GM23338 (cell line): ENCODE data around the gene HMGCS1. TPM values are rescaled to one million over a fixed set of nuclear protein-coding genes. Genes with fewer than 3 reads are reported as not detected.

ENCODE experiments used
- ATAC-seq: fragments of 200-7000 bp; cut with Tn5 transposase; 3 replicates; pipeline ENCODE4 v1.9.1; 2020
- DNase-seq: peaks from one replicate; pipeline ENCODE4 v3.0.0-alpha.2; 2015; ENCODE audit warnings: low spot score
- H2AFZ ChIP-seq: fragments of 200-600 bp; sonication (generic); 2 replicates; pipeline ENCODE4 v1.8.0; 2016; ENCODE audit warnings: antibody characterized with exemption, mild to moderate bottlenecking, moderate library complexity
- H3F3A ChIP-seq: fragments of 200-600 bp; sonication (generic); replicated peaks from 2 replicates; pipeline ENCODE4 v1.8.0; 2017; ENCODE audit warnings: antibody characterized with exemption, mixed run types, low read depth
- H3K27ac ChIP-seq: fragments of 200-600 bp; sonication (generic); 2 replicates; pipeline ENCODE4 v1.6.1; 2016; ENCODE audit warnings: low read depth
- H3K27me3 ChIP-seq: fragments of 200-600 bp; sonication (generic); 2 replicates; pipeline ENCODE4 v1.8.0; 2016; ENCODE audit warnings: mild to moderate bottlenecking, mixed run types, moderate library complexity; ENCODE audit not compliant: insufficient read depth
- H3K36me3 ChIP-seq: fragments of 200-600 bp; sonication (generic); 2 replicates; pipeline ENCODE4 v1.8.0; 2016; ENCODE audit warnings: mild to moderate bottlenecking; ENCODE audit not compliant: insufficient read depth
- H3K4me1 ChIP-seq: fragments of 200-600 bp; sonication (generic); 2 replicates; pipeline ENCODE4 v1.8.0; 2016; ENCODE audit warnings: mild to moderate bottlenecking, moderate library complexity; ENCODE audit not compliant: insufficient read depth
- H3K4me2 ChIP-seq: fragments of 200-600 bp; sonication (generic); 2 replicates; pipeline ENCODE4 v1.7.1; 2017; ENCODE audit warnings: mixed run types
- H3K4me3 ChIP-seq: fragments of 200-600 bp; sonication (generic); 2 replicates; pipeline ENCODE4 v1.6.1; 2016; ENCODE audit warnings: mixed run types
- H3K79me2 ChIP-seq: fragments of 200-600 bp; sonication (generic); replicated peaks from 2 replicates; pipeline ENCODE4 v1.8.0; 2017; ENCODE audit warnings: mild to moderate bottlenecking; ENCODE audit not compliant: insufficient read depth
- H3K9me2 ChIP-seq: fragments of 200-600 bp; sonication (generic); 2 replicates; pipeline ENCODE4 v1.8.0; 2017; ENCODE audit not compliant: insufficient read depth
- H4K20me1 ChIP-seq: fragments of 200-600 bp; sonication (generic); replicated peaks from 2 replicates; pipeline ENCODE4 v1.8.0; 2017; ENCODE audit warnings: mild to moderate bottlenecking; ENCODE audit not compliant: insufficient read depth
- H3K27ac Mint-ChIP-seq: 2 replicates; pipeline ENCODE4 v1.8.0; 2020; ENCODE audit warnings: inconsistent platforms, mild to moderate bottlenecking, moderate library complexity, mixed read lengths
- H3K27me3 Mint-ChIP-seq: 3 replicates; pipeline ENCODE4 v1.8.0; 2022; ENCODE audit warnings: low read depth, mild to moderate bottlenecking, moderate library complexity, mixed read lengths, inconsistent platforms; ENCODE audit not compliant: insufficient read depth, poor library complexity
- H3K36me3 Mint-ChIP-seq: 3 replicates; pipeline ENCODE4 v1.8.0; 2021; ENCODE audit warnings: low read depth, mild to moderate bottlenecking, inconsistent platforms, moderate library complexity, mixed read lengths
- H3K4me1 Mint-ChIP-seq: 3 replicates; pipeline ENCODE4 v1.8.0; 2020; ENCODE audit warnings: mild to moderate bottlenecking, inconsistent platforms, mixed read lengths
- H3K4me3 Mint-ChIP-seq: 3 replicates; pipeline ENCODE4 v1.8.0; 2021; ENCODE audit warnings: moderate library complexity, mild to moderate bottlenecking, inconsistent platforms, mixed read lengths
- H3K9me3 Mint-ChIP-seq: 3 replicates; pipeline ENCODE4 v1.8.0; 2020; ENCODE audit warnings: moderate library complexity, mild to moderate bottlenecking, inconsistent platforms, mixed read lengths
- CREB1 ChIP-seq: fragments of 250-450 bp; sonication (Bioruptor Pico); IDR thresholded peaks from 2 replicates; pipeline ENCODE4 v1.5.0; 2020; ENCODE audit warnings: low read depth, mild to moderate bottlenecking, moderate library complexity
- EZH2 ChIP-seq: fragments of 200-600 bp; sonication (generic); IDR thresholded peaks from one replicate; pipeline ENCODE4 v1.8.0; 2017; ENCODE audit warnings: antibody characterized with exemption, mild to moderate bottlenecking, low read depth; ENCODE audit not compliant: unreplicated experiment
- EZH2phosphoT487 ChIP-seq: fragments of 200-600 bp; sonication (generic); IDR thresholded peaks from one replicate; pipeline ENCODE4 v1.8.1; 2018; ENCODE audit warnings: antibody characterized with exemption; ENCODE audit not compliant: unreplicated experiment
- JUNB ChIP-seq: IDR thresholded peaks from one replicate; pipeline ENCODE4 v1.6.1; 2016; ENCODE audit warnings: antibody characterized with exemption; ENCODE audit not compliant: unreplicated experiment
- NANOG ChIP-seq: IDR thresholded peaks from 2 replicates; pipeline ENCODE4 v1.6.1; 2016; ENCODE audit warnings: antibody characterized with exemption, borderline replicate concordance
- POLR2AphosphoS5 ChIP-seq: IDR thresholded peaks from 2 replicates; pipeline ENCODE4 v1.6.1; 2016; ENCODE audit warnings: antibody characterized with exemption, low read depth
- STAT1 ChIP-seq: IDR thresholded peaks from one replicate; pipeline ENCODE4 v1.6.1; 2016; ENCODE audit warnings: antibody characterized with exemption; ENCODE audit not compliant: unreplicated experiment
- ZNF114 ChIP-seq: fragments of 250-450 bp; sonication (Bioruptor Pico); IDR thresholded peaks from 2 replicates; pipeline ENCODE4 v1.5.0; 2020; ENCODE audit warnings: mild to moderate bottlenecking, moderate library complexity
- ZNF331 ChIP-seq: fragments of 250-450 bp; sonication (Bioruptor Pico); IDR thresholded peaks from 2 replicates; pipeline ENCODE4 v1.5.0; 2020; ENCODE audit warnings: low read depth, mild to moderate bottlenecking, moderate library complexity
- polyA plus RNA-seq: library from polyadenylated mRNA; unstranded; fragments of >200 nt; fragmentation: Nextera tagmentation; extraction: Ambion mirVana; gene quantifications from 2 replicates; pipeline ENCODE4 v1.2.1, GENCODE V29; 2016
- total RNA-seq: library from RNA; depleted of rRNA; stranded (reverse); fragments of >200 nt; shearing (Covaris generic); gene quantifications from 2 replicates; pipeline ENCODE4 v1.2.3, GENCODE V29; 2014
- TF ChIP-seq, protein P1 (sequence below): fragments of 250-450 bp; sonication (Bioruptor Pico); IDR thresholded peaks from 2 replicates; pipeline ENCODE4 v1.5.0; 2020; ENCODE audit warnings: mild to moderate bottlenecking, moderate library complexity
- TF ChIP-seq, protein P2 (sequence below): IDR thresholded peaks from 2 replicates; pipeline ENCODE4 v1.6.1; 2016; ENCODE audit warnings: antibody characterized with exemption
- TF ChIP-seq, protein P3 (sequence below), 2 experiments: fragments of 200-600 bp in 1 of 2; sonication (generic) in 1 of 2; conservative IDR thresholded peaks; 2 replicates each; pipeline versions ENCODE4 v1.5.1 to v1.6.1; 2016 to 2017; ENCODE audit warnings: antibody characterized with exemption in 2 of 2, low read depth in 2 of 2, mild to moderate bottlenecking in 2 of 2, moderate library complexity in 1 of 2

HMGCS1 gene
- total and polyA plus RNA-seq, 2 experiments from 2014 or later: 172 to 278 TPM

- TF ChIP-seq, protein P1, sequence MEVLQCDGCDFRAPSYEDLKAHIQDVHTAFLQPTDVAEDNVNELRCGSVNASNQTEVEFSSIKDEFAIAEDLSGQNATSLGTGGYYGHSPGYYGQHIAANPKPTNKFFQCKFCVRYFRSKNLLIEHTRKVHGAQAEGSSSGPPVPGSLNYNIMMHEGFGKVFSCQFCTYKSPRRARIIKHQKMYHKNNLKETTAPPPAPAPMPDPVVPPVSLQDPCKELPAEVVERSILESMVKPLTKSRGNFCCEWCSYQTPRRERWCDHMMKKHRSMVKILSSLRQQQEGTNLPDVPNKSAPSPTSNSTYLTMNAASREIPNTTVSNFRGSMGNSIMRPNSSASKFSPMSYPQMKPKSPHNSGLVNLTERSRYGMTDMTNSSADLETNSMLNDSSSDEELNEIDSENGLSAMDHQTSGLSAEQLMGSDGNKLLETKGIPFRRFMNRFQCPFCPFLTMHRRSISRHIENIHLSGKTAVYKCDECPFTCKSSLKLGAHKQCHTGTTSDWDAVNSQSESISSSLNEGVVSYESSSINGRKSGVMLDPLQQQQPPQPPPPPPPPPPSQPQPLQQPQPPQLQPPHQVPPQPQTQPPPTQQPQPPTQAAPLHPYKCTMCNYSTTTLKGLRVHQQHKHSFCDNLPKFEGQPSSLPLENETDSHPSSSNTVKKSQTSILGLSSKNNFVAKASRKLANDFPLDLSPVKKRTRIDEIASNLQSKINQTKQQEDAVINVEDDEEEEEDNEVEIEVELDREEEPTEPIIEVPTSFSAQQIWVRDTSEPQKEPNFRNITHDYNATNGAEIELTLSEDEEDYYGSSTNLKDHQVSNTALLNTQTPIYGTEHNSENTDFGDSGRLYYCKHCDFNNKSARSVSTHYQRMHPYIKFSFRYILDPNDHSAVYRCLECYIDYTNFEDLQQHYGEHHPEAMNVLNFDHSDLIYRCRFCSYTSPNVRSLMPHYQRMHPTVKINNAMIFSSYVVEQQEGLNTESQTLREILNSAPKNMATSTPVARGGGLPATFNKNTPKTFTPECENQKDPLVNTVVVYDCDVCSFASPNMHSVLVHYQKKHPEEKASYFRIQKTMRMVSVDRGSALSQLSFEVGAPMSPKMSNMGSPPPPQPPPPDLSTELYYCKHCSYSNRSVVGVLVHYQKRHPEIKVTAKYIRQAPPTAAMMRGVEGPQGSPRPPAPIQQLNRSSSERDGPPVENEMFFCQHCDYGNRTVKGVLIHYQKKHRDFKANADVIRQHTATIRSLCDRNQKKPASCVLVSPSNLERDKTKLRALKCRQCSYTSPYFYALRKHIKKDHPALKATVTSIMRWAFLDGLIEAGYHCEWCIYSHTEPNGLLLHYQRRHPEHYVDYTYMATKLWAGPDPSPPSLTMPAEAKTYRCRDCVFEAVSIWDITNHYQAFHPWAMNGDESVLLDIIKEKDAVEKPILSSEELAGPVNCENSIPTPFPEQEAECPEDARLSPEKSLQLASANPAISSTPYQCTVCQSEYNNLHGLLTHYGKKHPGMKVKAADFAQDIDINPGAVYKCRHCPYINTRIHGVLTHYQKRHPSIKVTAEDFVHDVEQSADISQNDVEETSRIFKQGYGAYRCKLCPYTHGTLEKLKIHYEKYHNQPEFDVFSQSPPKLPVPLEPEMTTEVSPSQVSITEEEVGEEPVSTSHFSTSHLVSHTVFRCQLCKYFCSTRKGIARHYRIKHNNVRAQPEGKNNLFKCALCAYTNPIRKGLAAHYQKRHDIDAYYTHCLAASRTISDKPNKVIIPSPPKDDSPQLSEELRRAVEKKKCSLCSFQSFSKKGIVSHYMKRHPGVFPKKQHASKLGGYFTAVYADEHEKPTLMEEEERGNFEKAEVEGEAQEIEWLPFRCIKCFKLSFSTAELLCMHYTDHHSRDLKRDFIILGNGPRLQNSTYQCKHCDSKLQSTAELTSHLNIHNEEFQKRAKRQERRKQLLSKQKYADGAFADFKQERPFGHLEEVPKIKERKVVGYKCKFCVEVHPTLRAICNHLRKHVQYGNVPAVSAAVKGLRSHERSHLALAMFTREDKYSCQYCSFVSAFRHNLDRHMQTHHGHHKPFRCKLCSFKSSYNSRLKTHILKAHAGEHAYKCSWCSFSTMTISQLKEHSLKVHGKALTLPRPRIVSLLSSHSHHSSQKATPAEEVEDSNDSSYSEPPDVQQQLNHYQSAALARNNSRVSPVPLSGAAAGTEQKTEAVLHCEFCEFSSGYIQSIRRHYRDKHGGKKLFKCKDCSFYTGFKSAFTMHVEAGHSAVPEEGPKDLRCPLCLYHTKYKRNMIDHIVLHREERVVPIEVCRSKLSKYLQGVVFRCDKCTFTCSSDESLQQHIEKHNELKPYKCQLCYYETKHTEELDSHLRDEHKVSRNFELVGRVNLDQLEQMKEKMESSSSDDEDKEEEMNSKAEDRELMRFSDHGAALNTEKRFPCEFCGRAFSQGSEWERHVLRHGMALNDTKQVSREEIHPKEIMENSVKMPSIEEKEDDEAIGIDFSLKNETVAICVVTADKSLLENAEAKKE (CRISPR knock-in tag): no peak
- TF ChIP-seq STAT1: no peak
- no peak for TF ChIP-seq EZH2
- TF ChIP-seq, protein P2, sequence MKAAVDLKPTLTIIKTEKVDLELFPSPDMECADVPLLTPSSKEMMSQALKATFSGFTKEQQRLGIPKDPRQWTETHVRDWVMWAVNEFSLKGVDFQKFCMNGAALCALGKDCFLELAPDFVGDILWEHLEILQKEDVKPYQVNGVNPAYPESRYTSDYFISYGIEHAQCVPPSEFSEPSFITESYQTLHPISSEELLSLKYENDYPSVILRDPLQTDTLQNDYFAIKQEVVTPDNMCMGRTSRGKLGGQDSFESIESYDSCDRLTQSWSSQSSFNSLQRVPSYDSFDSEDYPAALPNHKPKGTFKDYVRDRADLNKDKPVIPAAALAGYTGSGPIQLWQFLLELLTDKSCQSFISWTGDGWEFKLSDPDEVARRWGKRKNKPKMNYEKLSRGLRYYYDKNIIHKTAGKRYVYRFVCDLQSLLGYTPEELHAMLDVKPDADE: no peak
- TF ChIP-seq POLR2AphosphoS5: no peak
Observed at GRCh38 chr5:43320846-43321245, 7.6 kb upstream of the HMGCS1 start (continued).

DNA sequence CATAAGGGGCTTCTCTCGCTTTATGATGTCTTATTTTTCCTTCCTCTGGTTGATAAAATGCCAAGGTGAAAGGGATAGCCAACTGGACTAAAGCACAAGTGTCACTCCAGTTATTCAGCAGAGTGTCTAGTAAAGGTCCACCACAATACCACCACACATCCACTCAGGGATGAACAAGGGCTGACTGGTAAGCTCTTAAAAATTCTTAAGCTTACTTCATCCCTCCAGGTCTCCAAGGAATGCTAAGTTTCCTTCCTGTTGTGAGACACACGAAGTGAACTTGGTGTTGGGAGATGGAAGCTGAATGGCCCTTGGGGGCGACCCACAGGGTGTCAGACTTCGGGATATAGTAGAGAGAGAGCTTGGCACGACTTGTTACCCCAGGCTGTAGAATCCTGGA is 3.2 kb upstream of the HMGCS1 start:
- H3K27ac ChIP-seq: no peak overlapping the region
- Mint-ChIP-seq H3K9me3 (peaks cover 4% of the 10 kb centered on the region; the same call in 2 of the 3 replicates), H3K27ac (no peak overlapping the region), H3K4me1 (peaks cover 20% of the 10 kb centered on the region), H3K4me3 (no peak overlapping the region), H3K27me3 (peaks cover 7% of the 10 kb centered on the region), H3K36me3 (peaks cover 15% of the 10 kb centered on the region; the same call in 2 of the 3 replicates)
- H3K9me2 ChIP-seq: peaks cover 15% of the 10 kb centered on the region
- ATAC-seq: no peak
- H2AFZ ChIP-seq: no peak overlapping the region
- H3K27me3 ChIP-seq: no peaks in the 10 kb centered on the region
- no peak for DNase-seq
- H3K4me2 ChIP-seq: no peak overlapping the region
- H3K36me3 ChIP-seq: no peaks in the 10 kb centered on the region; the same call in 1 of the 2 replicates
- no peak overlapping the region for H3K4me3 ChIP-seq
- H3K4me1 ChIP-seq: peaks cover 10% of the 10 kb centered on the region
- peaks cover 19% of the 10 kb centered on the region for H3K79me2 ChIP-seq
- peaks cover 13% of the 10 kb centered on the region for H4K20me1 ChIP-seq
- no peaks in the 10 kb centered on the region for H3F3A ChIP-seq
- TF ChIP-seq EZH2phosphoT487 (no peak), STAT1 (no peak), JUNB (no peak), NANOG (no peak), ZNF114 (CRISPR knock-in tag) (no peak), EZH2 (no peak), POLR2AphosphoS5 (no peak), ZNF331 (CRISPR knock-in tag) (no peak), CREB1 (CRISPR knock-in tag) (no peak)
- TF ChIP-seq, protein P2: no peak
- TF ChIP-seq, protein P3, sequence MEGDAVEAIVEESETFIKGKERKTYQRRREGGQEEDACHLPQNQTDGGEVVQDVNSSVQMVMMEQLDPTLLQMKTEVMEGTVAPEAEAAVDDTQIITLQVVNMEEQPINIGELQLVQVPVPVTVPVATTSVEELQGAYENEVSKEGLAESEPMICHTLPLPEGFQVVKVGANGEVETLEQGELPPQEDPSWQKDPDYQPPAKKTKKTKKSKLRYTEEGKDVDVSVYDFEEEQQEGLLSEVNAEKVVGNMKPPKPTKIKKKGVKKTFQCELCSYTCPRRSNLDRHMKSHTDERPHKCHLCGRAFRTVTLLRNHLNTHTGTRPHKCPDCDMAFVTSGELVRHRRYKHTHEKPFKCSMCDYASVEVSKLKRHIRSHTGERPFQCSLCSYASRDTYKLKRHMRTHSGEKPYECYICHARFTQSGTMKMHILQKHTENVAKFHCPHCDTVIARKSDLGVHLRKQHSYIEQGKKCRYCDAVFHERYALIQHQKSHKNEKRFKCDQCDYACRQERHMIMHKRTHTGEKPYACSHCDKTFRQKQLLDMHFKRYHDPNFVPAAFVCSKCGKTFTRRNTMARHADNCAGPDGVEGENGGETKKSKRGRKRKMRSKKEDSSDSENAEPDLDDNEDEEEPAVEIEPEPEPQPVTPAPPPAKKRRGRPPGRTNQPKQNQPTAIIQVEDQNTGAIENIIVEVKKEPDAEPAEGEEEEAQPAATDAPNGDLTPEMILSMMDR (conservative IDR thresholded peaks at IDR 0.05; ENCODE audit: low read depth in 2 of 2): no peak
